Measurements from ENCODE around the gene RBCK1.

The RBCK1 gene

DNA sequence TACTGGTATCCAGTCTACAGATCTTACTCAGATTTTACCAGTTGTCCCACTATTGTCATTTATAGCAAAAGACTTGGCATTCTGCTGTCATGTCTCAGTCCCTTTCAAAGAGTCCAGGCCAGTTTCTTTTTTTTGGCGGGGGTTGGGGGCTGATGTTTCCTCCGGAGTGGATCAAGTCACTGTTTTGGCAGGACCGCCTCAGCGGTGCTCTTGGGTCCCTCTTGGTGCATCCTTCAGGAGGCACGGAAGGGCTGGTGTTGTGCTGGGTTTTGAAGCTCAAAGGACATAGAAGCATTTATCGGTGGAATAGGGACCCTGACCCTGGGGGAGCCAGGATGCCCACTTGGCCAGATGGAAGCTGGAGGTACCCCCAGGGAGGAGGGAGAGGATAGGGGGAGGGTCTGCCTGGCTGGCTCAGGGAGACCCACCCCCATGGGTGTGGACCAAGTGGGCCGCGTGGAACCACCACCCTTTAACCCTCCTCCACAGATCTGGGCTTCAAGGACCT, 10.8 kb downstream of the RBCK1 start:
- DNase-seq (ENCODE audit: low read depth in 2 of 2): no peak

DNA sequence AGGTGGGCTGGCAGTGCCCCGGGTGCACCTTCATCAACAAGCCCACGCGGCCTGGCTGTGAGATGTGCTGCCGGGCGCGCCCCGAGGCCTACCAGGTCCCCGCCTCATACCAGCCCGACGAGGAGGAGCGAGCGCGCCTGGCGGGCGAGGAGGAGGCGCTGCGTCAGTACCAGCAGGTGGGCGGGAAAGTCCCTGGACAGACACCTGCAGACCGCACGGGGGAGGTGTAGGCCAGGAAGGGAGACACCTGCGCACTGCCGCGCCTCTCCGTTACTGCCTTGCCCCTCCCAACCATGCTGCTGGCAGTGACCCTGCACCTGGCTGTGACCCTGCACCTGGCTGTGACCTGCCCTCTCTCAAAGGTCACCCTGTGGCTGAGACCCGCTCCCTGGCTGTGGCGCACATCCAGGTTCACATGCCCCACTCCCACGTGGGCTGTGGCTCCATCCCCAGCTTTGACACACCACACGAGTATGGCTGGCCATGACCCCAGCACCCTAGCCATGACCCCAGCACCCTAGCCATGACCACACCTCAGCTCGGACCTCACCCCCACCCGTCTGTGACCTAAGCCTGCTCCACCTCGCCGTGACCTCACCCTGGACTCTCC, 11.6 kb downstream of the RBCK1 start:
- DNase-seq (ENCODE audit: low read depth in 2 of 2): no peak

DNA sequence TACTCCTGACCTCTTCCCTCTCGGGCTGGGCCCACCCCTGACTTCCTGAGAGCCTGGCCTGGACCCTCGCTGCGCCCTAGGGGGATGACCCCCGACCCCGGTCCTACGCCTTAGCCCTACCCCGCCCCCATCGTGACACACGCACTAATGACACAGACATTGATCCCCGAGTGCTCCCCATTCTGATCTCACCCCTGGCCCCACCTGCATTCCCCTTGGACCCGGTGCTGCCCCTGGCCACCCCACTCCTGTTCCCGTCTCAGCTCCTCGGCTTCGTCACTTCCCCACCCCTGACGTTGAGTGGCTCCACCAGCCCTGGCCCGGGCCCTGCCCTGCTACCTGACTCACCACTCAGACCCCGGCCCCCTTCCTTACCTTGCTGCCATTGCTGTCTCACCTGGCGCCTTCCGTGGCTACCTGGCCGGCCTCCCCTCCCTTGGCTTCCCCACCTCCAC, 12.1 kb downstream of the RBCK1 start:
- no peak for DNase-seq (ENCODE audit: low read depth in 2 of 2)

DNA sequence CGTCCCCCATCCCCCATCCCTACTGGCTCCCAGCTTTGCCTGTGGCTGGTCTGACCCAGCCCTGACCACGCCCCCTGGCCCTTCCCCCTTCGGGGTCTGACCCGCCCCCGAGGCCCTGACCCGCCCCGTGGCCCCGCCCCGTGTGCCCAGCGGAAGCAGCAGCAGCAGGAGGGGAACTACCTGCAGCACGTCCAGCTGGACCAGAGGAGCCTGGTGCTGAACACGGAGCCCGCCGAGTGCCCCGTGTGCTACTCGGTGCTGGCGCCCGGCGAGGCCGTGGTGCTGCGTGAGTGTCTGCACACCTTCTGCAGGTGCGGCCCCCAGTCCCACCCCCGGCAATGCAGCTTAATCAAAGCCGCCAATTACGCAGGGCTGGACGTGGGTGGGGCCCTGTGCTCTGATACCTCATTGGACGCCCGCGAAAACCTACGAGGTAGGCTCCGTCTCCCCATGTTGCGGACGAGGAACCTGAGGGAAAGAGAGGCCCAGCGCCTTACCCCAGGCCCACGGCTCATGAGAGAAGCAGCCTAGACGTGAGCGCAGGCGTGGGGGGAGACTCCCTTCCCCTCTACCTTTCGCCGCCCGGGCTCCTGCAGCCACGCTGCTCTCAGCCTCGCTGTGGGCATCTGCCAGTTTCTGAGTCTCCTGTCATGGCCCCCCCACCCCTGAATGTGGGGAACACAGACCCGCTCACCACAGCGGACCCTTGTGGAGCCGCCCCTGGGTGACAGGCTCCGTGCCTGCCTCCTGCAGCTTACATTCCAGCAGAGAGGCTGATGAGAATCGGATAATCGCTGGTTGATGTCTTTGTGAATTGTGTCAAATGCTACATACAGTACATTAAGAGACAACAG, 12.8 kb downstream of the RBCK1 start:
- no peak for DNase-seq (ENCODE audit: low read depth in 2 of 2)

DNA sequence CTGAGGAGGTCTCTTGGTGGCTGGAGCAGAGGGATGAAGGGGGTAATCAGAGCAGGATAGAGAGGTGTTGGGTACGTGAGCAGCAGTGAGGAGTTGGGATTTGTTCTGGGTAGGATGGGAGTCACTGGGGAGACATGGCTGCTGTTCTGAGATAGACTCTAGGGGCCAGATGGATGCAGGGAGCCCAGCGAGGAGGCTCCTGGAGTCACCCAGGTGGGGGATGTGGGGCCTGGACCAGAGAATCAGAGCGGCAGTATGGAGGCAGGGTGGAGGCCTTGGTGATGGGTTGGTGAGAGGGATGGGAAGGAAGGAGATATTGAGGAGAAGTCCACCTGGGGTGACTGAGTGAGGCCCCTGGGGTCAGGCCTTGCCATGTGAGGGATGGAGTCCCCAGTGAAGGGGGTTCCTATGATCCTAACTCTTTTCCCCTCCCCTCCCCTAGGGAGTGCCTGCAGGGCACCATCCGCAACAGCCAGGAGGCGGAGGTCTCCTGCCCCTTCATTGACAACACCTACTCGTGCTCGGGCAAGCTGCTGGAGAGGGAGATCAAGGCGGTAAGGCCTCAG, 13.7 kb downstream of the RBCK1 start:
- DNase-seq (ENCODE audit: low read depth in 2 of 2): no peak

DNA sequence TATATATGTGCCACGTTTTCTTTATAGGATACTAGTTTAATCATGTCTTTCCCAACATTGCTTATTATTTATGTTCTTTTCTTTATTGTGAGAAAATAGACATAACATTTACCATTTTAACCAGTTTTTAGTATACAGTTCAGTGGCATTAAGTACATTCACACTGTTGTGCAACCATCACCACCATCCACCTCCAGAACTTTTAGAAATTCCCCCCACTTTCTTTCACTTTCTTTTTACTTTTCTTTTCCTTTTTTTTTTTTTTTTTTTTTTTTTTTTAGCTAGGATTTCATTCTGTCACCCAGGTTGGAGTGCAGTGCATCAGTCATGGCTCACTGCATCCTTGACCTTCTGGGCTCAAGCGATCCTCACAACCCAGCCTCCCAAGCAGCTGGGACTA, 18.5 kb downstream of the RBCK1 start:
- no peak for DNase-seq (ENCODE audit: low read depth in 2 of 2)

DNA sequence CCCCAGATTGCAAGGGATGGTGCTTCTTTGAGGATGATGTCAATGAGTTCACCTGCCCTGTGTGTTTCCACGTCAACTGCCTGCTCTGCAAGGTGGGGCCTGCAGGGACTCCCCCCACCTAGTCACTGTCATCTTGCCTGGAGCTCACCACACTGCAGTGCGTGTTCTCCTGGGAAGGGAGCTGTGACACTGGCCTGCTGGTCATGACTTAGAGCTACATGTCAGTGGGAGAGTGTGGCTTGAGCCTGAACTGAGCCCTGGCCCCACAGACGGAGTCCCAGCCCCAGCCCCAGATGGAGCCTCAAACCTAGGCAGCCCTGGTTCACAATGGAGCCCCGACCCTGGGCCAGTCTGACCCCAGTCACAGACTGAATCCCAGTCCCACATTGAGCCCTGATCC, 19.3 kb downstream of the RBCK1 start:
- DNase-seq (ENCODE audit: low read depth in 2 of 2): no peak

DNA sequence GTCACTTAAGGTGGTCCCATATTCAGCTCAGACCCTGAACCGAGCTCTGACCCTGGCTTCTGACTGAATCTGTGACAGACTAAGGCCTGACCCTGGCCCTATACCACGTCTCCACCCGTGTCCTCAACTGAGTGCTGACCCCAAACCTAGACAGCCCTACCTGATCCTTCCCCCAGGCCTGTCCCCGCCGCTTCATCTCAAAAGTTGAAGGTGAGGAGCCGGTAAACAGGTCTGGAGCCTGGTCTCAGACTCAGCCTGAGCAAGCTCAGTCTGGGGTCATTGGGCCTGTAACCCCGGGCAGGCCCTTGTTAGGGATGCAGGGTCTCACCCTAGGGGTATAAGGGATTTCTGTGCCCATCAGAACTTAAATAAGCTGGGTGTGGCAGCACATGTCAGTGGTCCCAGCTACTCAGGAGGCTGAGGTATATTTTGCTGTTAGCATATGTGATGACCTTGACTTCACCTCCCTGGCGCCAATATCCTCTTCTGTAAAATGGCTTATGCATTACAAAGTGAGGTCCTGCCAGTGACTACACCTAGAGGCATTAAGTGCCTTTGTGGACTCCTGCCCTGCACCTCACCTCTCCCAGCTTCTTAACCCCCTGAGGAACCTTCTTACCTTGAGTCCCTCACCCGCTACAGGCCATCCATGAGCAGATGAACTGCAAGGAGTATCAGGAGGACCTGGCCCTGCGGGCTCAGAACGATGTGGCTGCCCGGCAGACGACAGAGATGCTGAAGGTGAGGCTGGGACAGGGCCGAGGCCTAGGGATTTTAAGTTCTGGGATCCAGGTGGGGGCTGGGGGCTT, 20.0 kb downstream of the RBCK1 start:
- DNase-seq (ENCODE audit: low read depth in 2 of 2): no peak

DNA sequence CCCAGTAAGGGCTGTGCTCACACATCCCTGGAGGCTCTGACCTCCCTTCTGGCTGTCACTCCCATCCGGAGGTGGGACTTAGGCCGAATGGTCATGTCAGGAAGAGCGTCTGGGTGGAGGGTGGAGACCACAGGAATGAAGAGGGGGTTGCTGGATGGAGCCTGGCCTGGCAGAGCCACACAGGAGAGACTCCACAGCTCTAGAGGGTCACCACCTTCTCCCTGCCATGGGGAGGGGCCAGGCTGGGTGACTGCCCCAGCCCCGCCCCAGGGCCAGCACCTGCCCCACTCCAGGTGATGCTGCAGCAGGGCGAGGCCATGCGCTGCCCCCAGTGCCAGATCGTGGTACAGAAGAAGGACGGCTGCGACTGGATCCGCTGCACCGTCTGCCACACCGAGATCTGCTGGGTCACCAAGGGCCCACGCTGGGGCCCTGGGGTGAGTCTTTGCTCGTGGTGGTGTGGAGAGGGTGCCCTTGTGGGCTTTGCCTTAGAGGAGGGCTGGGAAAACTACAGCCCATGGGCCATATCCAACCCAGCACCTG, 20.6 kb downstream of the RBCK1 start:
- no peak for DNase-seq (ENCODE audit: low read depth in 2 of 2)

DNA sequence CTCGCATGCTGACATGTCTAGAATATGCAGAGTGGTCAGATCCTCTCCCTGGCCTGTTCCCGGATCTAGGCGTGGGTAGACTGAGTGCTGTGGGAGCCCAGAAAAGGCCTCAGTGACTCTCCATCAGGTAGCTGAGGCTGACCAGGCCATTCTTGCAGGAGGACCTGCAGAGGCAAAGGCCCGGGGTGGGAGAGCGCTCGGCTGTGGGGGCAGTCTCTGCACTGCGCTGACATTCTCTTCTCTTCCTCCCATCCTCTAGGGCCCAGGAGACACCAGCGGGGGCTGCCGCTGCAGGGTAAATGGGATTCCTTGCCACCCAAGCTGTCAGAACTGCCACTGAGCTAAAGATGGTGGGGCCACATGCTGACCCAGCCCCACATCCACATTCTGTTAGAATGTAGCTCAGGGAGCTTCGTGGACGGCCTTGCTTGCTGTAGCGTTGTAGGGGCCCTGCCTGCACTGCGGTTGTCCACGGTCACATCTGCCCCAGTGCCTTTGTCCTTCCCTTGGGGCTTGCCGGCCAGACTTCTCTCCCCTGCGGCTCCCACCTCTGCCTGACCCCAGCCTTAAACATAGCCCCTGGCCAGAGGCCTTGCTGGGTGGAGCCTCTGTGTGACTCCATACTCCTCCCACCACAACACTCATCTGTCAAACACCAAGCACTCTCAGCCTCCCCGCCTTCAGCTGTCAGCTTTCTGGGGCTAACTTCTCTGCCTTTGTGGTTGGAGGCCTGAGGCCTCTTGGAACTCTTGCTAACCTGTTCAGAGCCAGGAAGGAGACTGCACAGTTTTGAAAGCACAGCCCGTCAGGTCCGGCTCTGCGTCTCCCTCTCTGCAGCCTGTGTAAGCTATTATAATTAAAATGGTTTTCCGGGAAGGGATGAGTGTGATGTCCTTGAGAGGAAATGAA, 22.2 kb downstream of the RBCK1 start:
- no peak for DNase-seq (ENCODE audit: low read depth in 2 of 2)

DNA sequence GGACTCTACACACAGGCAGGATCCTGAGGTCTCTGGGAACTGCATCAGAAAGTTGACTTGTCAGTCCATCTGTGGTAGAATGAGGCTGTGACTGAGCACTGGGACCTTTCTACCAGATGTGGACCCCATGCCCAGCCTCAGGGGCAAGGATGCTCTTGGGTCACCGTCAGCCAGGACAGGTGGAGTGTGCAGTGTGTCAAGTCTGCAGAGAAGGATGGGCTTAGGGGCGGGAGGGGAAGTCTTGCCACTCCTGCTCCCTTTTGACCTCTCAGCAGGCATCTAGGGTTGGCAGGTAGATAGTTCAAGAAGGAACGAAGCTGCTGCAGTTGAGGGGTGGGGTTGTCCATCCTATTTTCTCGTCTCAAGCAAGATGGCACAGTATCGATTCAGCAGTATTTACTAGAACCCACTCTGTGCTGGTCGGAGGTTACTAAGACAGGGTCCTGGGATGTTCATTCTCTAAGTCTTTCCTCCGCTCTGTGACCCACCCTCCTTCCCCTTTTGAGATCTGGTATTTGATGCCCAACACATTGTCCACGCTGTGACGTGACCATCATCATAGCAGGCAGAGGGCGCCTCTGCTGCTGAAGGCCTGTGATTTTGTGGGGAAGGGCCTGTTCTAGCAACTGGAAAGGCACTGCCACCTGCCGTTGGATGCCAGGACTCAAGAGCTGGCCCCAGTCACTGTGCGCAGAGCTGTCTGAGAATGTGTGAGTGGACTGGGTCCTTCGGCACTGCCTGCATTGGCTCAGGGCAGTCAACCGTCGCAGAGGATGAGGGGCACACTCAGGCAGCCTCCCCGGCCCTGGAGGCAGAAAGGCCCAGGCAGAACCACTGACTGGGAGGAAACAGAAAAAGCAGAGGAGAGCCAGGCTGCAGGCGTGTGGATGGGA, 23.2 kb downstream of the RBCK1 start:
- no peak for DNase-seq (ENCODE audit: low read depth in 2 of 2)

DNA sequence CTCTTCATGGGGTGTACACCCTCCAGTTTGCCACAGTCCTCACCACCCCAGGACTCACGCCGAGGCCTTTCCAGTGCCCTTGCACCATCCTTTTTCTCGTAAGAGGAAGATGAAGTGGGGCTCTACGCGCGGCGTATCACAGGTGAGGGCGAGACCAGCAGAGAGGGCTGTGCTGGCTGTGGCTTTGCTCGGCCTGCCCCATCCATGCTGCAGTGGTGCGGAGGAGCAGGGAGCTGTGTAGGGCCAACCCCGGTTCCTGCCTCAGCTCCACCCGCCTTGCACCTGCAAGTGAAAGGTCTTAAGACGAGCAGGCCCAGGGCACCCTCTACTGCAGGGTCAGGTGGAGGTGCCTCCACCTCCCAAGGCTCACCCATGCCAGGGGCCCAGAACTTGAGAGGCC, 24.1 kb downstream of the RBCK1 start:
- DNase-seq (ENCODE audit: low read depth in 2 of 2): no peak

DNA sequence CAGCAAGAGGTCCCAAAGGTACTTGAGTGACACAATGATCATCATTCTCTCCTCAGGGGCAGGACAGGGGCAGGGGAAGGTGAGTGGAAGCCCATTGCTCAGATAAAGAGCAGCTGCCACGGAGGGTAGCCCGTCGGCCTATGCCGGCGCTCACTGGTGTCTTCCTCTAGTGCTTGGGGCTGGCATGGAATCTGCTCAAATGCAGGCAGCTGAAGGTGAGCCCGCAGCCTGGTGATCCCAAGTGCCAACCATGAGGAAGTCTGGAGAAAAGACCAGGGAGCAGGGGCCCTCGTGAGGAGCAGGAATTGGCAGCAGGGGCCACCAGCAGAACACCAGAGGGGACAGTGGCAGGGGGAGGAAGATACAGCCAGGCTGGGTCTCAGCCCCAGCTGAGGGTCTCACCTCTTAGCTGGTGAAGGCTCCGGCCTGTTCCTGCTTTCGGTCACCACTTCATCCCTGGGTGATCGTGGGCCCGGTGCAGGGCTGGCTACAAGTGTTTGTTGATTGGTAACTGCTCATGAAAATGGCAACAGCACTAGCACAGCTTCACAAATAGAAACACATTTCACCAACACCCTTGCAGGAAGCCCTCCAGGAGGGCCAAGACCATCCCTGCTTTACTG, 24.7 kb downstream of the RBCK1 start:
- DNase-seq (ENCODE audit: low read depth in 2 of 2): no peak

DNA sequence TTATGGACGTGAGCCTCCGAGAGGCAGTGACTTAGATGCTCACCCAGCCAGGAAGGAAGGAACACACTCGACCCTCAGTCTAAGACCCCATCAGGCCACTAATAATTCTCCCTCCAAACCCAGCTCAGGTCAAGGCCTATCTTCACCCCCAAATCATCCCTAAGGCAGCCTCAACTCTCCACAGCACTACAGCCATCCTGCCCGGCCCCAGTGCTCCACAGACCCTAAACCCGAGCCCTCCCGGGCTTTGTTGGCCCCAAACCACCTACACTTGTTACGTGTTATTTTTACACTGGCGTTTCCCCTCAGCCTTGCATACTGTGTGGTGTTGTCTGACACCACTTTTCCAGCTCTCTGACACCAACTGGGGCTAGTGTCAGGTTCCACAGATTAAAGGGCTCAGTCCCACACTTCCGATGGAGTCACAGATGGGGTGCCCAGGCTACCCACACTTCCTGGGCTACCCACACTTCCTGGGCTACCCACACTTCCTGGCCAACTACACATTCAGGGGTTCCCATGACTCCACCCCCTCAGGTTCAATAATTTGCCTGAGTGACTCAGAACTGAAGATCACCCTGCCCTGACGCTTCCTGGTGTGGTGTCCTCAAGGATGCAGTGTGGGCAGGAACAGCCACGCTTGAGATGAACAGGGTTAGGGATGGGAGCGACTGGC, 25.3 kb downstream of the RBCK1 start:
- DNase-seq (ENCODE audit: low read depth in 2 of 2): peak; percentile 33 to 72

DNA sequence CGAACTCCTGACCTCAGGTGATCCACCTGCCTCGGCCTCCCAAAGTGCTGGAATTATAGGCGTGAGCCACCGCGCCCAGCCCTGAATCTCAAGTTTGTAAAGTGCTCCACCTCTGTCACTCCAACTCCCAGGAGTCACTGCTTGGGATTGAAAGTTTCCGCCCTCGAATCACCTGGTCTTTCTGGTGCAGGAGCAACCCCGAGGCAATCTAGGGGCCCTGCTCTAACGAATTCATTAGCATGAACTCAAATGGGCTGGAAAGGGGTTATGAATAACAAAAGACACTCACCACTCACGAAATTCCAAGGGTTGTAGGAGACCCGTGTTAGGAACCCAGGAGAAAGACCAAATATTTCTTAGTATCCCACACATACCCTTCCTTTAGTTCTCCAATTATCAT, 26.1 kb downstream of the RBCK1 start:
- DNase-seq (ENCODE audit: low read depth in 2 of 2): no peak

DNA sequence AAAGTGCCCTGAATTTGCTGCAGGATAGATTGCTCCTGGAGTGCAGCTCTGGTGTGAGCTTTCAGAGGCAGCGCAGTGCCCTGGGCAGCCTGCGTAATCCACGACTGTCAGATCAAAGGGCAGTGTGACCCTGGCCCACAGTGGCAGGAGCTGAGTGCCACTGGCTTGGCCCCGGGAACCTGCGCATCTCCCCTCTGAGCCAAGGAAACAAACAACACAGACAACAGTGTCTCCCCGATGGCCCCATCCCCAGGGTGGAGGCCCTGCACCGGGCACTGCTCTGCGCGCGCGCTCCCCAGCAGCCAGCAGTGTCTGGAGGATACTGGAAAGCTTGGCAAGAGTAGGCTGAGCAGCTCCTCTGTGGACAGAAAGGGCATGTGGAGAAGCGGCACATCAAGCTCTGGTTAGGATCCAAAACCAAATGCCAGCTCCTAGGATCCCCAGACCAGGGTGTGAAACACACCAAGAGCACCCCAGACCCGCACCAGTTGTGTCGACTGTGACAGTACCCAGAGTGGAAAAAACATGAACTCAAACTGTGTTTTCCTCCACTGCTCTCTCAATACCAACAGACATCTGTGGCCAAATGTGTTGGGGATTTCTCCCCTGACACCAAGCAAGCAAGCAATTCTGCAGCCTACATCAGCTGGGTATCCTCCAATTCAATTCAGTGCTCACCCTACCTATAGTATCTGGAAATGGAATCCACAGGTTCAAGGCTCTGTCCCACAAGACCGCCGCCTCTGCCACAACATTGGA, 26.7 kb downstream of the RBCK1 start:
- no peak for DNase-seq (ENCODE audit: low read depth in 2 of 2)

DNA sequence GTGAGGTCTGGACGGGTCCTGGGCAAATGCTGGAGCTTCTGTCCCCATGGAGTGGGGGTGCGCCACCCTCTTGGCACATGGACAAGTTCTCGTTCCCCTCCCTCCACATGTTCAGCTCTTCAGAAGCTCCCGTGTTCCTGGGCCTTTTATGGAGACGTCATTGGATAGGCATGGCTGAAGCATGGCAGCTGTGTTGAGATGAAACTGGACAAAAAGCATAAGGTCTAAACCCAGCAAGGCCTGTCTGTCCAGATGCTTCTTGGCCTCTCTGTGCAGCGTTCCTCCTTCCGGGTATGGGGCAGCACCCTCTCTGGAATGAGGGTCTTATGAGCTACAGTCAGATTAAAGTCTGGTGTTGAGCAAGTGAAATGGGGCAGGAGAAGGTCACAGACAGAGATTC, 27.5 kb downstream of the RBCK1 start:
- no peak for DNase-seq (ENCODE audit: low read depth in 2 of 2)

DNA sequence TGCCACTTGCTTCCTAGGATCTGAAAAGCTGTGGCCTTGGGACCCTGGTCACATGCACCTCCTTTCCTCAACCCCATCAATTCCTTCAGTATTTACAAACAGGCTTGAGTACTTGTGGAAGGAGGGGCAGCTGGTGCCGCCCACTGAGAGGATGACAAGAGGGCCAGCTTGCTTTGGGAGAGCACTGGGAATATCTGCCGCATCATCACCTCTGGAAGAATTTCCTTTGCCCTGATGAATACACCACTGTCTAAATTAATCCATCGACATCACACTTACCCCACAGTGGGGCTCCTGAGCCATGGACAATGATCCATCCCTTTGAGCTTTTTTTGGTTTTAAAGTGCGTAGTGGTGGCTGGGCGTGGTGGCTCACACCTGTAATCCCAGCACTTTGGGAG, 28.4 kb downstream of the RBCK1 start:
- DNase-seq (ENCODE audit: low read depth in 2 of 2): no peak

All from stimulated activated CD4-positive, alpha-beta T cell treated with anti-CD3 and anti-CD28 coated beads, Interleukin-1b, Interleukin-23, amount 100 ng/mL, for 4 hours (primary cell).